Lower lobe of right lung (tissue), 2 donors: ENCODE measurements around the gene ISG15. TPM values are rescaled to one million over a fixed set of nuclear protein-coding genes. Genes with fewer than 3 reads are reported as not detected.
"Not testable (repeated sequence)": the region's sequence is repeated elsewhere in the genome, so short reads cannot be mapped to it uniquely, and the experiment has no call there.

Experiments
- ATAC-seq, 2 donors: fragments of 200-7000 bp; cut with Tn5 transposase; one replicate each; pipeline ENCODE4 v1.9.1; 2020 to 2022; ENCODE audit warnings: mild to moderate bottlenecking in 2 of 2, moderate library complexity in 2 of 2
- DNase-seq: peaks from one replicate; pipeline ENCODE4 v3.0.0-alpha.2; 2020
- H3K27ac ChIP-seq: fragments of 200-600 bp; one replicate; pipeline ENCODE4 v1.8.0; 2022
- H3K27me3 ChIP-seq: fragments of 200-600 bp; one replicate; pipeline ENCODE4 v1.8.0; 2022; ENCODE audit warnings: low read depth
- H3K36me3 ChIP-seq: fragments of 200-600 bp; one replicate; pipeline ENCODE4 v1.8.0; 2022; ENCODE audit warnings: mild to moderate bottlenecking
- H3K4me1 ChIP-seq: fragments of 200-600 bp; one replicate; pipeline ENCODE4 v1.8.0; 2022
- H3K4me3 ChIP-seq: fragments of 200-600 bp; one replicate; pipeline ENCODE4 v1.8.0; 2022; ENCODE audit warnings: mild to moderate bottlenecking
- H3K9me3 ChIP-seq: fragments of 200-600 bp; one replicate; pipeline ENCODE4 v1.8.0; 2022
- intact Hi-C: fragments of 100-400 bp; cut with DNase I; formaldehyde crosslinking; loops from one replicate; pipeline ENCODE4 v1.11.0; 2022
- total RNA-seq: library from RNA; stranded (reverse); fragmentation: NEBNext Ultra II Directional; extraction: Animal tissue kit (Norgen Biotek cat#: 25700); gene quantifications from one replicate; pipeline ENCODE4 v1.2.1, GENCODE V29; 2021
- TF ChIP-seq, protein P1 (sequence below): fragments of 200-600 bp; IDR thresholded peaks from one replicate; pipeline ENCODE4 v1.8.0; 2022; ENCODE audit warnings: antibody characterized with exemption, mild to moderate bottlenecking
- donor health status: DM: no; HTN: yes; CAD: no; lungs with severe emphysema.

Gene ISG15
- total RNA-seq, 1 donor from 2014 or later, result 76.9 TPM

DNA sequence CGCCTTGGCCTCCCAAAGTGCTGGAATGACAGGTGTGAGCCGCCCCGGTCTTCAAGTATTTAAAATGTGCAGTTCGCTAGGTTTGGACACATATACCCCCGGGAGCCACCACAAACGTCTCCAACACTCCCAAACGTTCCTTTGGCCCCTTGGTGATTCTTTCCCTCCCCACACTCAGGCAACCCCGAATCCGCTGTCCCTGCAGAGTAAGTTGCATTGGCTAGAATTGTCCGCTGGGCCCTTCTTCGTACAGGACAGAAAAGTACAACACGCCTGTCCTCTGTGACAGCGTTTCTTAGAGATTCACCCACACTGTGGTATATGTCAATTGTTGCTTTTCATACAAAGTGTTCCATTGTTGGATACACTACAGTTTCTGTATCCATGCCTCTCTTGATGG is 28.2 kb upstream of the ISG15 start:
- TF ChIP-seq, protein P1, sequence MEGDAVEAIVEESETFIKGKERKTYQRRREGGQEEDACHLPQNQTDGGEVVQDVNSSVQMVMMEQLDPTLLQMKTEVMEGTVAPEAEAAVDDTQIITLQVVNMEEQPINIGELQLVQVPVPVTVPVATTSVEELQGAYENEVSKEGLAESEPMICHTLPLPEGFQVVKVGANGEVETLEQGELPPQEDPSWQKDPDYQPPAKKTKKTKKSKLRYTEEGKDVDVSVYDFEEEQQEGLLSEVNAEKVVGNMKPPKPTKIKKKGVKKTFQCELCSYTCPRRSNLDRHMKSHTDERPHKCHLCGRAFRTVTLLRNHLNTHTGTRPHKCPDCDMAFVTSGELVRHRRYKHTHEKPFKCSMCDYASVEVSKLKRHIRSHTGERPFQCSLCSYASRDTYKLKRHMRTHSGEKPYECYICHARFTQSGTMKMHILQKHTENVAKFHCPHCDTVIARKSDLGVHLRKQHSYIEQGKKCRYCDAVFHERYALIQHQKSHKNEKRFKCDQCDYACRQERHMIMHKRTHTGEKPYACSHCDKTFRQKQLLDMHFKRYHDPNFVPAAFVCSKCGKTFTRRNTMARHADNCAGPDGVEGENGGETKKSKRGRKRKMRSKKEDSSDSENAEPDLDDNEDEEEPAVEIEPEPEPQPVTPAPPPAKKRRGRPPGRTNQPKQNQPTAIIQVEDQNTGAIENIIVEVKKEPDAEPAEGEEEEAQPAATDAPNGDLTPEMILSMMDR, result no peak
- peaks cover 9% of the 10 kb centered on the region for H3K27me3 ChIP-seq
- DNase-seq (no peak), ATAC-seq (no peak)
- H3K4me1 ChIP-seq, result no peaks in the 10 kb centered on the region
- no peak overlapping the region for H3K4me3 ChIP-seq
- no peaks in the 10 kb centered on the region for H3K9me3 ChIP-seq
- H3K36me3 ChIP-seq, result no peaks in the 10 kb centered on the region
- intact Hi-C loops, result no loop called here
- no peak overlapping the region for H3K27ac ChIP-seq

DNA sequence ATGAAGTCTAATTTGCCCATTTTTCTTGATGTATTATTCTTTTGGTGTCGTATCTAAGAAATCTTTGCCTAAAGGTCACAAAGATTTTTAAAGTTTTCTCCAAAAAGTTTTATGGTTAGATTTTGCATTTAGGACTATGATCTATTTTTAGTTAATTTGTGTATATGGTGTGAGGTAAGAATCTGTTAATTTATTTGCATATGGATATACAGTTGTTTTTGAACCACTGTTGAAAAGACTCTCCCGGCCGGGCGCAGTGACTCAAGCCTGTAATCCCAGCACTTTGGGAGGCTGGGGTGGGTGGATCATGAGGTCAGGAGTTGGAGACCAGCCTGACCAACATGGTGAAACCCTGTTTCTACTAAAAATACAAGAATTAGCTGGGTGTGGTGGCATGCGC is 25.2 kb upstream of the ISG15 start:
- H3K27me3 ChIP-seq, H3K27ac ChIP-seq, intact Hi-C loops: not testable (repeated sequence)

DNA sequence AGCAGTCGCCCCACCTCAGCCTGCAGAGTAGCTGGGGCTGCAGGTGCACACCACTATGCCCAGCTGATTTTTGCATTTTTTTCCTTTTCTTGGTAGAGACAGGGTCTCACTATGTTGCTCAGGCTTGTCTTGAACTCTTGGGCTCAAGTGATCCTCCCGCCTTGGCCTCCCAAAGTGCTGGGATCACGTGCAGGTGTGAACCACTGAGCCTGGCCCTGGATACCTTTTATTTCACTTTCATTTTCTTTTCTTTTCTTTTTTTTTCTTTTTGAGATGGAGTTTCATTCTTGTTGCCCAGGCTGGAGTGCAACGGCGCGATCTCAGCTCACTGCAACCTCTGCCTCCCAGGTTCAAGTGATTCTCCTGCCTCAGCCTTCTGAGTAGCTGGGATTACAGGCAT is 22.0 kb upstream of the ISG15 start:
- H3K27ac ChIP-seq, H3K9me3 ChIP-seq, H3K4me1 ChIP-seq, intact Hi-C loops, ATAC-seq, DNase-seq, H3K36me3 ChIP-seq, H3K27me3 ChIP-seq, H3K4me3 ChIP-seq: not testable (repeated sequence)

More for the DNA sequence above, 25.2 kb upstream of the ISG15 start:
- not testable (repeated sequence) for H3K4me1 ChIP-seq, H3K4me3 ChIP-seq, DNase-seq, ATAC-seq, H3K36me3 ChIP-seq, H3K9me3 ChIP-seq

DNA sequence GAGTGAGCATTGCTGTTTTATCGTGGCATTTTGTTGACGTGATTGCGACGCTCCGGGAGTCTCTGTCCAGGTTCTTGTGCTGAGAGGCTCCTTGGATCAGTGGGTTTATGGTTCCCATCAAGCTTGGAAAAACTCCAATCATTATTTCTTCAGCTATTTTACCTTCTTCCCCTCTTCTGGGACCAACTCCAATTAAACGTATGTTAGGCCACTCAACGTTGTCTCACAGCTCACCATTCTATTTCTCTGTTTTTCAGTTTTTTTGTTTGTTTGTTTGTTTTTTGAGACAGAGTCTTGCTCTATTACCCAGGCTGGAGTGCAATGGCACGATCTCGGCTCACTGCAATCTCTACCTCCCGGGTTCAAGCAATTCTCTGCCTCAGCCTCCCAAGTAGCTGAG is 21.4 kb upstream of the ISG15 start:
- no peaks in the 10 kb centered on the region for H3K4me1 ChIP-seq
- ATAC-seq (no peak), DNase-seq (no peak)
- no peaks in the 10 kb centered on the region for H3K36me3 ChIP-seq
- H3K9me3 ChIP-seq, result peaks cover 4% of the 10 kb centered on the region
- TF ChIP-seq, protein P1, result no peak
- intact Hi-C loops, result no loop called here
- peaks cover 9% of the 10 kb centered on the region for H3K27me3 ChIP-seq
- H3K27ac ChIP-seq, result no peak overlapping the region
- H3K4me3 ChIP-seq, result no peak overlapping the region

DNA sequence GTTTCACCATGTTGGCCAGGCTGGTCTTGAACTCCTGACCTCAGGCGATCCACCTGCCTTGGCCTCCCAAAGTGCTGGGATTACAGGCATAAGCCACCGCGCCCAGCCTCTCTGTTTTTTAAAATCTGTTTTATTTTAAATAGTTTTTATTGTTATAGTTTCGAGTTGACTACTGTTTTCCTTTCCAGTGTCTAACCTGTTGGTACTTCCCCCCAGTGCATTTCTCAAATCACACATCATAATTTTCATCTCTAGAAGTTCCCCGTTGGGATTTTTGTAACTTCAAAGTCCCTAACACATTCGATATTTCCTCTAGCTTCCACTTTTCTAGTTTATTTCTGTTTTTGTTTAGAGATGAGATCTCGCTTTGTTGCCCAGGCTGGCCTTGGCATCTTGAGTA is 20.9 kb upstream of the ISG15 start:
- DNase-seq, result no peak

DNA sequence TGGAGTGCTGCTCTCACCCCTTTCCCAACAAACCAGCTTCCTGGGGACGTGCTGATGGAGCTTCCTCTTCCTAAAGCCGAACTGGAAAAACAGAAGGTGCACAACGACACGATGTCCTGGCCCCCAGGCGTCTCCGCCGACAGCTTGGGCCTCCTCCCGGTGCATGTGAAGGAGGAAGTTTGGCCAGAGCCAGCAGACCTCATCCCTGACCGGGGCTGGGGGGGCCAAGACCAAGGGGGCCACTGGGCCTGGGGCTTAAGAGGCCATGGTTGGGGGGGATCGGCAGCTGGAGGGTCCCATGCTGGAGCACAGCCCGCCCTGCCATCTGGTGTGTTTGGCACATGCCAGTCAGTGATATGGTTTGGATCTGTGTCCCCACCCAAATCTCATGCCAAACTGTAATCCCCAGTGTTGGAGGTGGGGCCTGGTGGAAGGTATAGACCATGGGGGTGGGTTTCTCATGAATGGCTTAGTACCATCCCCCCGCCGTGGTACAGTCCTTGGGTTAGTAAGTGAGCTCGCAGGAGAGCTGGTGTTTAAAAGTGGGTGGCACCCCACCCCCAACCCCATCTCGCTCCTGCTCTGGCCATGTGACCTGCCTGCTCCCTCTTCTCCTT is 19.8 kb upstream of the ISG15 start:
- Histone ChIP-seq H3K4me3 (no peak overlapping the region), H3K27me3 (peaks cover 22% of the 10 kb centered on the region), H3K27ac (no peak overlapping the region), H3K9me3 (peaks cover 4% of the 10 kb centered on the region), H3K4me1 (peaks cover 6% of the 10 kb centered on the region), H3K36me3 (no peaks in the 10 kb centered on the region)
- DNase-seq (no peak), ATAC-seq (no peak)
- TF ChIP-seq, protein P1, result no peak
- intact Hi-C loops, result no loop called here

More for the DNA sequence above, 20.9 kb upstream of the ISG15 start:
- peaks cover 11% of the 10 kb centered on the region for H3K27me3 ChIP-seq
- TF ChIP-seq, protein P1, result no peak
- no peaks in the 10 kb centered on the region for H3K36me3 ChIP-seq
- no peaks in the 10 kb centered on the region for H3K4me1 ChIP-seq
- no peak overlapping the region for H3K27ac ChIP-seq
- no peak for ATAC-seq
- intact Hi-C loops, result no loop called here
- H3K4me3 ChIP-seq, result no peak overlapping the region
- peaks cover 4% of the 10 kb centered on the region for H3K9me3 ChIP-seq

DNA sequence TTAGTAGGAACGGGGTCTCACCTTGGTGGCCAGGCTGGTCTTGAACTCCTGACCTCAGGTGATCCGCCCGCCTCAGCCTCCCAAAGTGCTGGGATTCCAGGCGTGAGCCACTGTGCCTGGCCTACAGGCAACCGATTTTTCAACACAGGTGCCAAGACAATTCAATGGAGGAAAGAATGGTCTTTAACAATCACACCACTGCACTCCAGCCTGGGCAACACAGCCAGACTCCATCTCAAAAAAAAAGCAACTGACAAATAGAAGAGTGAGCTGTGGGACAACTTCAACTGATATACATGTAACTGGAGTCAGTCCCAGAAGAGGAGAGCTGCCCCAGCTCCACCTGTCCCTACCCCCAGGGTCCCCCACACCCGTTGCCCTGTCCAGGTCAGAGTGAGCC is 18.8 kb upstream of the ISG15 start:
- H3K4me1 ChIP-seq, result peaks cover 11% of the 10 kb centered on the region
- intact Hi-C loops, H3K4me3 ChIP-seq, H3K27ac ChIP-seq, H3K36me3 ChIP-seq, DNase-seq, ATAC-seq, H3K9me3 ChIP-seq: not testable (repeated sequence)
- H3K27me3 ChIP-seq, result peaks cover 32% of the 10 kb centered on the region
